ENCODE data around the gene FRMD1.

FRMD1 gene

DNA sequence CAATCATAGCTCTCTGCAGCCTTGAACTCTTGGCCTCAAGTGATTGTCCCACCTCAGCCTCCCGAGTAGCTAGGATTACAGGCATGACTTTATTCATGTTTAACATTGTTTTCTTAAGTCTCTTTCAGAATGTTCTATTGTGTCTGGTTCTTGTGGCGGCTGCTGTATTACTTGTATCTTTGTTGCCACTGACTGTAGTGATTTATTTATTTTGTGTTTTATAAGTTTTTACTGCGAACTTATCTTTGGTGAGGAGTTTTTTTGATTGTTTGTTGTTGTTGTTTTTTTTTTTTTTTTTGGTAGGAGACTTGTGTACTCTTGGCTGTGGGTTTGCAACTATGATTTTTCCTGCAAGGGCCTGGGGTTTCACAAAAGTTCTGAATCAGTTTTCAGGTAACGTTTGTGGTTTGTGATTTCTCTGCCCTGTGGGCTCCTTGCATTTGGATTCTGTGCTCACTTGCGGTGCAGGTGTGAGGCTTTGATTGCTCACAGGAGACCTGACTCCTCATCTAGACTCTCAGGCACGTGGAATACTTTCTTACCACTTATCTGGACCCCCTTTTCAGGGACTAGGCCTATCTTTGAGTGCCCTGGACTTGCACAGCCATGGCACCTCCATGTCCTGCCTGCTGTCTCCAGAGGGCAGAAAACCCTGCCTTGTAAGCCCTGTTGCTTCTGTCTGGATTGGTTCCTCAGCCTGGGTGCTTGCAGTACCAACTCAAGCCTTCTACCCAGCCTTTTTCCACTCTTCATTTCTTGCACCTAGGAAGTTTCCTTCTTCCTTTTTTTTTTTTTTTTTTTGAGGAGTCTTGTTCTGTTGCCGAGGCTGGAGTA is 56.3 kb downstream of the FRMD1 start:
- no peak for FAIRE-seq

GRCh38 chr6:168021581-168021980 is 57.4 kb downstream of the FRMD1 start:
- no peak for FAIRE-seq

DNA sequence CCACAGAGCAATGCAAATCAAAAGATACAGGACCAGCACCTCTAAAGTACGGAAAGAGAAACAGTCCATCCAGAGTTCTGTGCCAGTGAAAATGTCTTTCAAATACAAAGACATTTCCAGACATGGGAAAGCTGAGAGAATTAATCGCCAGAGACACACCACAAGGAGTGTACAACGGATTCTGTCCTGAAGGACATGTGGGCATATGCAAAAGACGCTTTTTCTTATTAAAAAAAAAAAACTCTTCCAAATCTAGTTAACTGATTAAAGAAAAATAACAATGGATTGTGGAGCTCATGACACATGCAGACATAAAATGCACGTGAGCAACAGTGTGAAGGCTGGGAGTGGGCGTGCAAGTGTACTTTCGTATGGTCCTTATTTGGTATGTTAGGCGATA is 58.8 kb downstream of the FRMD1 start:
- no peak for FAIRE-seq

DNA sequence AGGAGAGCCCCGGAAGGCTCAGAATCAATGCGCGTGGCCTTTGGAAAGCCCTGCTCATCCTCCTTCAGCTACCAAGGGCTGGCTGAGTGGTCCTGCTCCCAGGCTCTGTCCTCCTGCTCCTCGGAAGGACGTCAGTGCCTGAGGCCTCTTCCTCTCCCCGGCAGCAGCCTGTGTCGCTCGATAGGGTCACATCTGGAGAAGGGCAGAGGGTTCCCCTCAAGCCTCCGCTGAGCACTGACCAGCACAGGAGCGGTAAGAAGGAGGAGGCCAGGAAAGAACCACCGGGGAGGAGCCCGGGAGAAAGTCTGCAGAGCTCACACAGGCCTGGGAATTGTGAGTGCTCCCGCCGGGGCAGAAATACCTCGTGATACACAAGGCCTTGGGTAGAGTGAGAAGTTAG is 60.3 kb downstream of the FRMD1 start:
- FAIRE-seq: no peak

- no peak for FAIRE-seq
Observed at GRCh38 chr6:168017629-168018028, 61.4 kb downstream of the FRMD1 start.

DNA sequence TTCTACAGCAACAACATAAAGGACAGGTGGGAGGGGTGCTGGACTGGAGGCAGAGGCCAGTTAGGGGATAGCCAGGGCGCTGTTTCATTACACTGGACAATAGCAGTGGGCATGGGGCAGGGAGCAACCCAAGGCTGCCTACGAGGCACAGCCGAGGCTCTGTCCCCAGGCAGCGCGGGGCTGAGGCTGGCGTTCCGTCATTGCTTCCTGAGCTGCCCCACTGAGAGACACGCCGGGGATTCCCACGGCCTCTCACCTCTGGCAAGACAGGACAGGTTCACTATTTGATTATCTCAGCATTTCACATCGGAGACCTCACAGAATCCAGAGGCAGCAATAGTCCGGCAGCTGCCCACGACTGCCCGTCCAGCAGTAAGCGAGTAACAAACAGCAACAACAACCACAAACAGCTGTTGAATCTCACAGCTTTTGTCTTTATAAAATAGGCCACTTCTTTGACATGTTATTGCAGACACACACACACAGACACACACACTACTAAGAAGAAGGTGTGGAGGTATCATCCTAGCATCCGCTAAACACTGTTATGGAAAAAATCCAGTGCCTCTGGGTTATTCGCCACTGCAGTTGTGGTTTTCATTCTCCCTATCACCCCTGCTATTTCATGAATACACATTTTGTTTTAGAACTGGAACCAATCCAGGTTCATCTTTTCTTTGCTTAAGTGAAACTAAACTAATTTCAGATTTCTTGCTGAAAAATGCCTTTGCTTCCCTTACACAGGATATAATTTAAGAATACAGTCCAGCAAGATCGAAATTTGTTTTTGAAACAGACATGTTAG is 62.1 kb downstream of the FRMD1 start:
- no peak for FAIRE-seq

DNA sequence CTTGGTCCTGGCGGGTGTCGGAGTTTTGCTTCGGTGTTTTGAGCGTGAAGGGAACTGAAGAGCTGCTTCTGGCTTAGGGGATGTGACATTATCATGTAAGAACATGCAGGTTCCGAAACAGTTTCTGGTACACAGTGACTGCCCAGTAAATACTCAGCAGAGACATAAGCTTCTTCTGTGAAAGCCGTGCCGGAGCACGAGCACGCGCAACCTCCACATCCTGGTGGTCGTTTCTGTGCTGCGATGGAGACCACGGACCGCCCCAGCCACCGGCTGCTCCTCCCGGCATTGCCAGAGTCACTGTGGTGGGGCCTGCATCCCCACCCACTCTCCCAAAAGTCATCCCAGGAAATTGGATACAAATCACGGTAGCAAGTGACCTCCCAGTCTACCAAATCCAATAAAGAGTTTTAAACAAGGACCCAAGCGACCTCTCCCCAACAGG is 62.8 kb downstream of the FRMD1 start:
- FAIRE-seq: no peak

- FAIRE-seq: no peak
Observed at GRCh38 chr6:168015482-168016175, 63.4 kb downstream of the FRMD1 start.

DNA sequence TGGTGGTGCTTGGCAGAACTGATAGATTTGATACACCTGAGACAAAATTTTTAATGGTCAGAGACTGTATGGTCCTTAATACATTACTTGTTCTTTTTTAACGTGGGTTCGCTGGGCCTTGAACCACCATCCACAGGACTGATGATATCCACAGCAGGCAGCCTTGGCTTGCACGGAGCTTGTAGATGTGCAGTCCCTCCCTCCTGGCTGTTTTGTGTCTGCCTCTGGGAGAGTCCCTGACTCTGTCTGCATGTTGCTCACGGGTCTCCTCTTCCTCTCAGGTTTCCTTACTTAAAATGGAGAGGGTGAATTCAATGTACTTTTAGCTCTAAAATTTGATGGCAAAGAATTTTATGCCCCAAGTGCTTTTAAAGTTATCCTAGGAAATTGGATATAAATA is 64.0 kb downstream of the FRMD1 start:
- no peak for FAIRE-seq

DNA sequence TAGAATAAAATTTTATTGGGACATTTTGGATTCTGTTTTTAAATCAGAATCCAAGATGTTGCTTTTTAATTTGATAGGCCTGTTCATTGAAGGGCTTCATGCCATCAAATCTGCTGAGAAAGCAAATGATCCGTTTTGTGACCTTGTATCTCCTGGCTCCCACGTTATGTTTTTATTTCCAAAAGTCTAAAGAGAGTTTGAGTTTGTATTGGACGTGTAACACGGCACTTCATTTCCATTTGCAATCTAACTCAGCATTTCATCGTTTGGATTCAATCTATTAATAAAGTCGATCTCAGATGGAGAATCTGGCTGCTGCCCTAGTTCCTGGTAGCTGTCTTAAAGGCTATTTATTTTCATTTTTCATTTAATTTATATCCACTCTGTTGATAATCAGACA is 64.6 kb downstream of the FRMD1 start:
- no peak for FAIRE-seq

DNA sequence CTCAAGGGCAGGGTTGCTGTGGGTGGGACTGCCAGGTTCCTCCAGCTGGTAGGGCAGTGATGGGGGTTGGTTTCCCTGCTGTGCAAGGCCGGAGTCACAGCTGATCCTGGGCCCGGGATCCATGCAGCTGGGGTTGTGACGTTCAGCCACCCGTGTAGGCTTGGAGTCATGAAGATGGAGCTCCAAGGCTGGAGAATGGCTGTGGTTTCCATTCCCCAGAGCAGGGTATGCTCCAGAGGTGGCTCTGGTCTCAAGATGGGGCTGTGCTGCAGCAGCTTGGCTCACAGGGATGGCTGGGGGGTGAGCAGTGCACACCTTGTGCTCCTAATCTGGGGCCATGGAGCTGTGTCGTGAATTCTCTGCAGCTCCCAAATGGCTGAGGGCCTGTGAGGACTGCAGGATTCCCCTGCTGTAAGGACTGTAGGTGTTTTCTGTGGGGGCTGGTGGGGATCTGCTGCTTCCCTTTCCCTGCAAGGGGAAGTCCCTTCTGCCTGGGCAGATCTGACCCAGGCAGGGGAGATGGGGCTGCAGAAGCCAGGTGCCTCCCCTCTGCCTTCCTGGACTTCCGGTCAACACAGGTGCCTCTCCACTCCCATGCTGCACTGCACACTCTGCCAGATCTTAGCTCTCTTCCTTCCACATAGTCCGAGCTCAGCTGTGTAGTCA is 65.6 kb downstream of the FRMD1 start:
- FAIRE-seq: no peak

DNA sequence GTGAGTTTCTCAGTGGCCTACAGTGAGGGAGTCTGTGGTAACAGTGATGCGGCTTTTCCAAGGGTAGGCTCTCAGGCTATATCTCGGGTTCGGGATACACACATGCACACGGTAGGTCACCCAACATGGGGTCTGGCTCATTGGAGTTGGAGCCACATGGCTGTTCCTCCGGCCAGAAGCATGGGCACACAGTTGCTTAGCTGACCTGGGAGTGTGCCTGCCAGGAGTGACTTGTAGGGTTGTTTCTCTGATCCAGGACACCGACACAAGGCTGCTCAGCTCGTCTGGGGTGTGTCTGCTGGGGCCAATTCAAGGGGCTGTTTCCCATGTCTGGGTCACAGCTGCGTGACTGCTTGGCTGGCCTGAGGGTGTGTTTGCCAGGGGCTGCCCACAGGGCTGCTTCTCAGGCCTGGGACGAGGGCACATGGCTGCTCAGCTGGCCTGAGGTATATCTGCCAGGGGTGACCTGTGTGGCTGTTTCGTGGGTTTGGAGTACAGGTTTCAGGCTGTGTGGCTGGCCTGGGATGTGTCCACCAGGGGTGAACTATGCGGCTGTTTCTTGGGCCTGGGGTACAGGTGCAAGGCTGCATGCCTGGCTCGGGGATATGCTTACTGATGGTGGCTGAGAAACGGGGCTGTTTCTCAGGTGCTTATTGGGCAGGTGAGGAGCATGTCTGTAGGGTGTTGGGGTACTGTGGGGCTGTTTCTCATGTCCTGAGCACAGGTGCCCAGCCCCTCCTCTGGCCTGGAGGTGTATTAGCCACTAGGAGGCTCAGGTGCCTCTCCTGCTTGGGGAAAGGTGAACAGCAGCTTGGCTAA is 66.4 kb downstream of the FRMD1 start:
- FAIRE-seq: no peak

- FAIRE-seq: no peak
Observed at GRCh38 chr6:168011291-168011690, 67.7 kb downstream of the FRMD1 start.

DNA sequence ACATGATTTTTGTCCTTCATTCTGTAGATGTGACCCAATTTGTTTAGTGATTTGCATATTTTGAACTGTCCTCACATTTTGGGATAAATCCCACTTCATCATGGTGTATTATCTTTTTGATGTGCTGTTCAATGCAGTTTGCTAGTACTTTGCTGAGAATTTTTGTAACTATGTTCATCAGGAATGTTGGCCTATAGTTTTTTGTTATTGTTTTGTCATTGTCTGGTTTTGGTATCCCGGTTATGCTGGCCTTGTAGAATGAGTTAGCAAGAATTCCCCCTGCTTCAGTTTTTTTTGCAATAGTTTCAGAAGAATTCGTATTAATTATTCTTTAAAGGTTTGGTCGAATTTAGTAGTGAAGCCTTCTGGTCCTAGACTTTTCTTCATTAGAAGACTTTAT is 69.7 kb downstream of the FRMD1 start:
- FAIRE-seq: no peak

GRCh38 chr6:168007592-168008338 is 71.2 kb downstream of the FRMD1 start:
- FAIRE-seq: no peak

DNA sequence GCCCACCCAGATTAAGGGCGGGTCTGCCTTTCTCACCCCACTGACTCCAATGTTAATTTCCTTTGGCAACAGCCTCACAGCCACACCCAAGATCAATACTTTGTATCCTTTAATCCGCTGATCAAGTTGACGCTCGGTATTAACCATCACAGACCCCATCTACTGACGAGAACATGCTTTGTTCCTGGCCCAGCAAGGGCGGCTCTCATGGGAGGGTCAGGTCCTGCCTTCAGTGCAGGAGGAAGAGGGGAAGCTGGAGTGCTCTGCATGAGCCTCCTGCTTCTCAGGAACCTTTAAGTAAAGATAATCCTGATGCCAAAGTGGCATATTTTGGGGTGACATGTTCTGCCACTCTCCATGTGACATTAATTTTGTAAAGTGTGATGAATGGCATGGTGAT is 73.2 kb downstream of the FRMD1 start:
- no peak for FAIRE-seq

DNA sequence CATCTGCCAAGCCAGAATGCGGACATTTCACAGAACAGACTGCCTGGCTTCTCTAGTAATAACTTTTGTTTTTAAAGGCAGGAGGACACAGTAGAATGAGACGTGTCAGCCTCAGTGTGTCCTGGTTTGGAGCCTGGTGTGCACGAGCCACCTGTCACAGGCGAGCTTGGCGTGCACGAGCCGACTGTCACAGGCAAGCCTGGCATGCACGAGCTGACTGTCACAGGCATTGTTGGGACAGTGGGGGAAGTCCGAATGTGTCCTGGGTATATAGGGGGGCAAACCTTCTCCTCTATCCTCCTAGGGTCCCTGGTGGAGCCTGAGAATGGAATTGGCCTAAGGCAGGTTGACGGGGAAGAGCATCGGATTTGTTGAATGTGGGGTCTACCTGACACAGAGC is 74.1 kb downstream of the FRMD1 start:
- FAIRE-seq: no peak

- FAIRE-seq: no peak
Observed at GRCh38 chr6:168004023-168004422, 75.0 kb downstream of the FRMD1 start.

Measured in islet of Langerhans (tissue), 1 donor.